Measurements from ENCODE around the gene C6orf89.

The C6orf89 gene

GRCh38 chr6:36853325-36853724 is 32.4 kb upstream of the C6orf89 start:
- no peak for DNase-seq

DNA sequence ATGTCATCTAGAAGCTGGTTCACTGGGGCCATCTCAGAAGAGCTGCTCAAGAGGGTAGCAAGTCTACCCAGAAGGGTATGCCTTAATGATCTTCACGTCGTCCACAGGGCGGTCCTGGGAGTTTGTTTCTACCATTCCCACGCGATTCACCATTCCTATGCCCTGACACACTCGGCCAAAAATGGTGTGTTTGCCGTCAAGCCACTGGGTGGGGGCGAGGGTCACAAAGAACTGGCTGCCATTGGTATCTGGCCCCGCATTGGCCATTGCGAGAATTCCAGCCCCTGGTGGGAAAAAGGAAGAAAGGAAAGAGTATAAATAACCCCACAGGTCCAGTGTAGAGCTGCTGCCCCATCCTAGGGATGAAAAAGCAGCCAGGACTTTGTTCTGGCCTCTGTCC is 30.0 kb upstream of the C6orf89 start:
- DNase-seq: no peak

GRCh38 chr6:36856277-36856676 is 29.5 kb upstream of the C6orf89 start:
- no peak for DNase-seq

GRCh38 chr6:36857325-36857724 is 28.4 kb upstream of the C6orf89 start:
- DNase-seq: no peak

DNA sequence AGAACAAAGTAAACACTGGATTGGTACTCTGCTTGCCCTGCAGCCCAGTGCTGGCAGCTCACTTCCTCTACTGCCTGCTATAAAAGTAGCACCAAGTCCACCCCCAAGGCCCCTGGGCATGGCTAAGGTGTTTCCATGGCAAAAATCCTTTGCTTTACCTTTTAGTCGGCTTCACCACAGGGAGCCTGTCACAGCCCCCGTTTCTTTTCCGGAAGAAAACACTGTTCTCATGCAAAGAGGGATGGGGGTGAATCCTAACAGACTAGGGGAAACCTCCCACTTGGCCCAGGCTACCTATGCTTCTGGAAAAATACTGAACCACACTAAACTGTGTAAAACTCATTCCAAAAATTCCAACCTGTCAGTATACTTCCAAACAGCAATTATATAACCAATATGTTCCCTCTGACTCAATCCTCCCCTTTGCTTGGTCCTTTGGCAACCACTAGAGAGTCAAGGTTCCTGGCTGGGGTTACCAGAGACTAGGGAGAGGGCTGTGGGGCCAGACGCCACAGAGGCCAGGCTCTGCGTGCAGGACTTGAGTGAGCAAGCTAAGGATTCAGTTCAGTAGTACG is 27.3 kb upstream of the C6orf89 start:
- DNase-seq: no peak

GRCh38 chr6:36860126-36860525 is 25.6 kb upstream of the C6orf89 start:
- DNase-seq: no peak

DNA sequence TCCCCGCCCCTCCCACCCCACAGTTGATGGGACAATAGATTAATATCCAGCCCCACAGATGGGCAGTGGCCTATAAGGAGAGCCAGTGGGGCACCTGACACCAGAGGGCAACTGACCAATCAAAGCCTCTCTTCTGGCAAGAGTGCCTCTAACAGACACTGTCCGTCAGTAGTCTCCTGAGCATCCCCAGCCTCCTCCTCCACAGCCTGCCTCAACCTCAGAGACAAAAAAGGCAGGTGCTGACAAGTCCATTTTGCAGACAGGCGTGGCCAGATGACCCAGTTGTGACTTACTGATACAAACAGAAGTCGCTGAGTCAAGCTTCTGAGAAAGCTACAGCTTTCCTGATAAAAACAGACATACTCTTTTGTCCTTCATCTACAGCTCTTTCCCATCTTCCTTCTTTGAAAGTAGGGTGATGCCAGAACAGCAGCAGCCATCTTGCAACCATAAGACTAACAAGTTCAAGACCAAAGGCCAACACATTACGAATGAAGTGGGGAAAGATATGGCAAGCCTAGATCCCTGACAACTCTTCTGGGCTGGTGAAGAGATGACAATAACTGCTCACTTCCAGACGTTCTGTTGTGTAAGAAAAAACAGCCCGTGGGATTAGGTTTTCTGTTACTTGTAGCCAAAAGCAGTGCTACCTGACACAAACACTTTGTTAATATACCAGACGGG is 23.4 kb upstream of the C6orf89 start:
- no peak for DNase-seq

- DNase-seq: no peak
Observed at GRCh38 chr6:36862848-36863382, 22.8 kb upstream of the C6orf89 start.

DNA sequence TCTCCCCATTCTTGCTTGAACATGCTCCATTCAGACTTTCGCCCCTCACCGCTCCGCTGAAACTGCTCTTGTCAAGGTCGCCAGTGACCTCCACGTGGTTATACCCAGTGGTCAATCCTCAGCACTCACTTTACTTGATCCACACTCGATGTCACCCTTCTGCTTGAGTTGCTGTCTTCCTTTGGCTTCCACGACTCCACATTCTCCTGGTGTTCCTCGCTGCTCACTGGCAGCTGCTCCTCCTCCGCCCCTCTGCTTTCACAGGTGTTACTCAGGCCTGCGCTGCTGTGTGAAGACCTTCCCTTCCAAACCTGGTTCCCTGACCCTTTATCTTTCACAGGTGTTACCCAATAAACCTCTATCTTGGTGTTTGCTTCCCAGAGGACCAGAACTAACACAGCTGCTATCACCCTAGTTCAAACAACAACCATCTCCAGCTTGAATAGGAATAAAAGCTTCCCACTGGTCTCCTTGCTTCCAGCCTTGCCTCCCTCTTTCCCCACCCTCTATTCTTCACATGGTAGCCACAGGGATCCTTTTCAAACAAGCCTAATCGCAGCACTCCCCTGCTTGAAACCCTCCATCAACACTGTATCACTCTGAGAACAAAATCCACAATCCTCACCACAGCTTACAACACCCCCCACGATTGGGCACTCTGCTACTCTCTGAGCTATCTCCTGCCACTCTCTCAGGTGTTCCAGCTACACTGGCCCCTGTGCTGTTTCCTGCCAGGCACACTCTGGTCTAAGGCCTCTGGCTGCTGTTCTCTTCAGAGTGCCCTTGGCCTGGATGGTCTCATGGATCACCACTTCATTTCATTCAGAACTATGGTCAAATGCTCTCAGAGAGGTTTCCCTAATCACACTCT is 21.8 kb upstream of the C6orf89 start:
- DNase-seq: no peak

DNA sequence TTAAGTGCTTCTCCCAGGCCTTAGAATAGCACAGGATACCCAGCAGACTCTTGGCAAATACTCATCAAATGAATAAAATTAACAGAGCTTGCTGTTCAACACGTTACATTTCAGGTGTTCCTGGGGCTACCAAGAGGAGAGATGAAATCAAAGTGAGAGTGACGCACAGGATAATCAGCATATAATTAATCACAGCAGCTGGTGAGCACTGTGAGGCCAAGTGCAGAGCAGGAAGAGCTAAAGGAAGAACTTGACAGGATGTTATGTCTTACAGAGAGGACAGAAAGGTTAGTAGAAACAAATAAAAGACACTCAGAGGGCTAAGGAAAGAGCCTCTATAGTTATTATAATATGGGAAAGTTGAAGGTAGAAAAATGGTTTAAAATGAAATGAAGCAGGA is 19.9 kb upstream of the C6orf89 start:
- DNase-seq: no peak

DNA sequence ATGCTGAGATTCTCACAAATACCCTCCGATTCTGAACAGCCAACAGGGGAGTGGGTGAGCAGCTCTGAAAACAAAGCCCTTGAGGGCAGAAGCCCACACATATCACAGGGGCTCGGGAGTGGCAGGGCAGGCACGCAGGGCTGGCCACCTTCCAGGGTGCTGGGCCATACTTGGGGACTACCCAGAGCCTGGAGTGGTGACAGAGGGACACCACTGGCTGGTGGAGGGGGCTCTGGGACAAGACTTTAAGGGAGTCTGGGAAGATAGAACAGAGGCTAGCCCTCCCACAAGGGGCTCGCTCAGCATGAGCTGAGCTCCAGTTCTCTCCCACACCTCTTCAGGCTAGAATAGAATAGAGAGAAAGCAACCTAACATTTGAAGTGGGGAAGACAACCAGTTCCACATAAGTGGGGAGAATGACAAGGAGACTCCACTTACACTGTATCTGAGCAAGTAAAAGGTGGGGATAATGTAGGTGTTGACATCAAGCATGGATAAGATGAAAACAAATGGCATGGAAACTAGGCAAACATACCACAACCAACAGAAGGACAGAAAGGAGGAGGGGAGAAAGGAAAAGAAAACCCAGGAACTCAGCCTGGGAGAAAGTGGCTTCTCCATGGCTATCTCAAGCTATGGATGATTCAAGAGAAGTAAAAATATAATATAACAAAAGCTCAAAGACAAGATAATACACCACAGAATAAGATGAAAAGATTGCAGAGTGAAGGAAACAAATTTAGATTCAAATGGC is 18.1 kb upstream of the C6orf89 start:
- no peak for DNase-seq

- no peak for DNase-seq
Observed at GRCh38 chr6:36871686-36872085, 14.1 kb upstream of the C6orf89 start.

GRCh38 chr6:36873115-36873514 is 12.6 kb upstream of the C6orf89 start:
- DNase-seq: no peak

DNA sequence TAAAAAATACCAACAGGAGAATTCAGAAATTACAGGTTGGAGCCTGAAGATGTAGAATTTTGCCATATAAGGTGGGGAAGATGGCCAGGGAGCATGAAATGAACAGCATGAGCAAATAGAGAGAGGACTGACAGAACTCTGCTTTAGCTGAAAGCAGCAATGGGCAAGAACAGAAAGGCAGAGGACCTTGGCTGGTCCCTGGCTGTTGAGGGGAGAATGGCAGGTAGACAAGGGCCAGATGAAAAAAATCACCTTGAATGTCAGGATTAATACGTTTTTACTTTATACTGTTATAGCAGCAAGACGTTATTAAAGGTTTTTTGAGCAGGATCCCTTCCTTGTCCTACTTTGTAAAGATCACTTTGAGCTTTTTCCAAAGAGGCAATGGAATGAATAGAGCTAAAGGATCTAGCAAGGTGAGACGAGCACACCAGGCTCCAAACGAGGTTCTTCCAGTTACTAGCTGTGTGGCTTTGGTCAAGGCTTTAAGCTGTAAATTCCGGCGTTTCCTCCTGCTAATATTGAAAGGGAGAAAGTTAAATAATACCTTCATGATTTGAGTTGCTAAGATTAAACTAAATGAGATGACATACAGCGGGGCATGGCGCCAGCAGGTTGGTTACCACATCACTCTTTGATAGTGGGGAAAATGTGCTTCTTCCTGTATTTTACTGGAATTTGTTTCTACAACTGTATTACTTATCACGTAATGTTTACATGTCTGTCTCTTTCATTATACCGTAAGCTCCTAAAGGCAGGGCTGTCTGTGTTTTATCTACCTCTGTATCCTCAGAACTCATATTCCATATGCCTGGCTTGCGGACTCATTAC is 11.9 kb upstream of the C6orf89 start:
- no peak for DNase-seq

GRCh38 chr6:36874443-36875249 is 11.1 kb upstream of the C6orf89 start, which contains the start of gene PPIL1:
TSS of gene PPIL1 (minus strand) at chr6:36874803. CDS start at chr6:36874772, 31 bp downstream.
- DNase-seq: peak; percentile 96

GRCh38 chr6:36875250-36875633 is 10.5 kb upstream of the C6orf89 start:
- DNase-seq: no peak

DNA sequence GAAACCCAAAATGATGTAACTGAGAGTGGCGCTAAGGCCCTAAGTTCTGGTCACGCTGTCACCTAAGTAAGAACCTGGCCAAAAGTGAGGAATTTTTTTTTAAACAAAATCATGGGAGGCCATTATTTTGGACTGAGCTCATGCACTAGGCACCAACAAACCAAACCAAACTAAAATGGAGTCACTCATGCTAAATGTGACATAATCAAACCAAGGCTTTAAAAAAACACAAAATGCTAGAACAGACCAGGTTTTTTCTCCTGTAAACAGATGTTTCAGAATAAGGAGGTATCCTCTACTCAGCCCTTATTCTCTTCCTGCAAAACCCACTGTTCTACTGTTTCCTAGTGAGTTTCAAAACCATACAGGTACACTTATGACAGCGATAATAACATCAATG is 1.1 kb upstream of the C6orf89 start:
- DNase-seq: no peak

DNA sequence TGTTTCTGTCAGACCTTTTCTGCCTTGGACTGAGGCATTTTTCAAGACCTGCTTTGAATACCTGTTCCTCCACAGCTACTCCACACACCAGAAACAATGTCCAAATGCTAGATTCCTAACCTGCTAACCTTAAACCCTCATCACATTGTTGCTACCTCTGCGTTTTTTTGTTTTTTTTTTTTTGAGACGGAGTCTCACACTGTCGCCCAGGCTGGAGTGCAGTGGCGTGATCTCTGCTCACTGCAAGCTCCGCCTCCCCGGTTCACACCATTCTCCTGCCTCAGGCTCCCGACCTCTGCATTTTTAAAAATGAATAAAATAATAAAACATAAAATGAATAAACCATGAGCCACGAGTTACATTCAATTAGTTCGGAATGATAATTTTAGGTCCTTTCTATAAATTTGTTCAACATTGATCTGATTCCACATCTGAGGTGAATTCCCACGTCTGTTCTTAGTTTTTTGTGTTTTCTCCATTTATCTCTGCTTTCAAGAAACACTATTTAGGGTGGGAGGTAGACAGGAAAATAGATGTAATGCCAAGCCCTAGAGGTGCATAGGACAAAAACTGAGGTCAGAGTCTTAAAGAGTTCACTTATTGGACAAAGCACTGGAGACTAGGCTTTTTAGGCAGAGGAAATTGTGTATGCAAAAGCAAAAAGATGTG is 1.3 kb downstream of the C6orf89 start:
- no peak for DNase-seq

DNA sequence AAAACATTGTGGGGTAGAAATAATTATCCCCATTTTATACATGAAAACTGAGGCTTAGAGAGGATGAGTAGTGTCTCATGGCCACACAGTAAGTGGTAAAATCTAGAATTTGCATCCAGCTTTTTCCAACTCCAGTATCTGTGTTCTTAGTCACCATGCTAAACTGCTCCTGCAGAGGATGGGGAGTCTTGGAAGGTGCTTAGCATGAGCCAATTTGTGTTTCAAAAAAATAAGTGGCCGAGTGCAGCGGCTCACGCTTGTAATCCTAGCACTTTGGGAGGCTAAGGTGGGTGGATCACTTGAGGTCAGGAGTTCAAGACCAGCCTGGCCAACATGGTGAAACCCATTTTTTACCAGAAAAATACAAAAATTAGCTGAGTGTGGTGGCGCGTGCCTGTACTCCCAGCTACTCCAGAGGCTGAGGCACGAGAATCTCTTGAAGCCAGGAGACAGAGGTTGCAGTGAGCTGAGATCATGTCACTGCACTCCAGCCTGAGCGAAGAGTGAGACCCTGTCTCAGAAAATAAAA is 2.4 kb downstream of the C6orf89 start:
- DNase-seq: no peak

All from DMS 273 treated with DMSO at 0.1 percent for 48 hours (cell line).